Glomerular visceral epithelial cell (primary cell): ENCODE measurements around the gene ACP5.
A peak's percentile ranks its signal among the peaks of the same experiment; 100 is the strongest.
"Not testable (repeated sequence)": the region's sequence is repeated elsewhere in the genome, so short reads cannot be mapped to it uniquely, and the experiment has no call there.

Source experiments
- DNase-seq: peaks from one replicate; pipeline ENCODE4 v3.0.0-alpha.2; 2016; ENCODE audit errors: extremely low spot score

ACP5 gene

GRCh38 chr19:11577451-11578257 is at the start of gene ACP5:
Gene ACP5 (minus strand): TSS chr19:11577645. CDS start chr19:11577317, 328 bp downstream.
- DNase-seq = no peak

GRCh38 chr19:11626252-11626651 is 48.8 kb upstream of the ACP5 start:
- DNase-seq = no peak

- DNase-seq = peak; percentile 38
Observed at GRCh38 chr19:11624069-11624463, 46.6 kb upstream of the ACP5 start.

GRCh38 chr19:11622401-11622800 is 45.0 kb upstream of the ACP5 start:
- DNase-seq = not testable (repeated sequence)

GRCh38 chr19:11620553-11620952 is 43.1 kb upstream of the ACP5 start:
- DNase-seq = no peak

DNA sequence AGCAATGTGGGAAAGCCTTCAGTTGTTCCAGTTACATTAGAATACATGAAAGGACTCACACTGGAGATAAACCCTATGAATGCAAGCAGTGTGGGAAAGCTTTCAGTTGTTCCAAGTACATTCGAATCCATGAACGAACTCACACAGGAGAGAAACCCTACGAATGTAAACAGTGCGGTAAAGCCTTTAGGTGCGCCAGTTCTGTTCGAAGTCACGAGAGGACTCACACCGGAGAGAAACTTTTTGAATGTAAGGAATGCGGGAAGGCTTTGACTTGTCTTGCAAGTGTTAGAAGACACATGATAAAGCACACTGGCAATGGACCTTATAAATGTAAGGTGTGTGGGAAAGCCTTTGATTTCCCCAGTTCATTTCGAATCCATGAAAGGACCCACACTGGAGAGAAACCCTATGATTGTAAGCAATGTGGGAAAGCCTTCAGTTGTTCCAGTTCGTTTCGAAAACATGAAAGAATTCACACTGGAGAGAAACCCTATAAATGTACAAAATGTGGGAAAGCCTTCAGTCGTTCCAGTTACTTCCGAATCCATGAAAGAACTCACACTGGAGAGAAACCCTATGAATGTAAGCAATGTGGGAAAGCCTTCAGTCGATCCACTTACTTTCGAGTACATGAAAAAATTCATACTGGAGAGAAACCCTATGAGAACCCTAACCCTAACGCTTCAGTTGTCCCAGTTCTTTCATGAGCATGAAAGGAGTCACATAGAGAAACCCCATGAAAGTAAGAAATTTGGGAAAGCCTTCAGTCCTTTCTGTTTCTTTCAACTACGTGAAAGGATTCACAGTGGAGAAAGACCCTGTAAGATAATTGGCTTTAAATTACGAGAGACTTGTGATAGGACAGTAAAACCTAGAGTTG is 40.0 kb upstream of the ACP5 start:
- no peak for DNase-seq

- no peak for DNase-seq
Observed at GRCh38 chr19:11612816-11613511, 35.5 kb upstream of the ACP5 start.

- DNase-seq = no peak
Observed at GRCh38 chr19:11611730-11612129, 34.3 kb upstream of the ACP5 start.

- DNase-seq = no peak
Observed at GRCh38 chr19:11606484-11606883, 29.0 kb upstream of the ACP5 start.

DNA sequence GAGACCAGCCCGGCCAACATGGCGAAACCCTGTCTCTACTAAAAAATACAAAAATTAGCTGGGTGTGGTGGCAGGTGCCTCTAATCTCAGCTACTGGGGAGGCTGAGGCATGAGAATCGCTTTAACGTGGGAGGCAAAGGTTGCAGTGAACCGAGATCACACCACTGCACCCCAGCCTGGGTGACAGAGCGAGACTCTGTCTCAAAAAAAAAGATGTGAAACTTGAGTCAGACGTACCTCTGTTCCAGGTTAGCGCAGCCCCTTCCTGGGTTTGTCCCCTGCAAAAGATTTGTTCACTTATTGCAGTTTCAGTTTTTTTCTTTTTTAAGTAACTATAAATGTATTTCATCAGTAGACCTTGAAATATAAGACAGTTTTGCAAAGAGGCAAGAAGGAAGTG is 22.3 kb upstream of the ACP5 start:
- not testable (repeated sequence) for DNase-seq

DNA sequence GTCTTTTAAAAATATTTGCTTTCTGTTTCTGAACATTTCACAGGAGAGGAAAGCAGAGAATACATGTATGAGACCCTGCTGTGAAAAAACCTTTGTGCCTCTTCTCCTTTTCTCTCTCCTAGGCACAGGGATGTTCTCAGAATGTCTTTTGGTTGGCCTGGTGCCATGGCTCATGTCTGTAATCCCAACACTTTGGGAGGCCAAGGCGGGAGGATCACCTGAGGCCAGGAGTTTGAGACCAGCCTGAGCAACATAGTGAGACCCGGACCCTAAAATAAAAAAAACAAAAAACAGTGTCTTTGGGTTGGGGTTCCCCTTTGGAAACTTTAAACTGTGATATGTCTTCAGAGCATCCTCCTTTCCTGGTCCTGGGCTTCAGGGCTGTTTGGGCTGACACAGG is 21.3 kb upstream of the ACP5 start:
- no peak for DNase-seq

GRCh38 chr19:11598103-11598483 is 20.6 kb upstream of the ACP5 start:
- no peak for DNase-seq

- peak; percentile 97 for DNase-seq
Observed at GRCh38 chr19:11597202-11598102, 20.0 kb upstream of the ACP5 start, which contains the start of gene ZNF627. Gene ZNF627 (plus strand): TSS chr19:11597483. CDS start chr19:11597628, 145 bp downstream.

- DNase-seq = no peak
Observed at GRCh38 chr19:11596156-11596555, 18.7 kb upstream of the ACP5 start.

GRCh38 chr19:11594084-11594483 is 16.6 kb upstream of the ACP5 start:
- DNase-seq = no peak

- DNase-seq = no peak
Observed at GRCh38 chr19:11587975-11588631, 10.7 kb upstream of the ACP5 start.

GRCh38 chr19:11587302-11587974 is 10.0 kb upstream of the ACP5 start:
- DNase-seq = peak; percentile 67

DNA sequence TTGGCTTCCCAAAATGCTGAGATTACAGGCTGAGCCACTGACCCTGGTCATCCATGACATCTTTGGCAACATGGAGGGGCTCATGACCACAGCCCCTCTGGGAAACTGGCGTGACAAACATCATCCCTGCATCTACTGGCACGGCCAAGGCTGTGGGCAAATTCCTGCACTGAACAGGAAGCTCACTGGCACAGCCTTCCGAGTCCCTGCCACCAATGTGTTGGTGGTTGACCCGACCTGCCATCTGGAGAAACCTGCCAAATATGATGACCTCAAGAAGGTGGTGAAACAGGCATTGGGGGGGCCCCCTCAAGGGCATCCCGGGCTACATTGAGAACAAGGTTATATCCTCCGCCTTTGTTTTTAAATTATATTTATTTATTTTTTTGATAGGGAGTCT is 8.9 kb upstream of the ACP5 start:
- DNase-seq = no peak

- DNase-seq = no peak
Observed at GRCh38 chr19:11581740-11582139, 4.3 kb upstream of the ACP5 start.

- DNase-seq = no peak
Observed at GRCh38 chr19:11580116-11580515, 2.7 kb upstream of the ACP5 start.
